TTC549 (cell line): ENCODE data around the gene FPR1.

Experiments used
- FAIRE-seq: peaks from 2 replicates; lab custom pipeline; 2012; peaks lifted over from hg19 to GRCh38; lab: Jason Lieb, UNC

The FPR1 gene

GRCh38 chr19:51703575-51704515 lies 47.8 kb downstream of the FPR1 start:
- FAIRE-seq, result no peak

DNA sequence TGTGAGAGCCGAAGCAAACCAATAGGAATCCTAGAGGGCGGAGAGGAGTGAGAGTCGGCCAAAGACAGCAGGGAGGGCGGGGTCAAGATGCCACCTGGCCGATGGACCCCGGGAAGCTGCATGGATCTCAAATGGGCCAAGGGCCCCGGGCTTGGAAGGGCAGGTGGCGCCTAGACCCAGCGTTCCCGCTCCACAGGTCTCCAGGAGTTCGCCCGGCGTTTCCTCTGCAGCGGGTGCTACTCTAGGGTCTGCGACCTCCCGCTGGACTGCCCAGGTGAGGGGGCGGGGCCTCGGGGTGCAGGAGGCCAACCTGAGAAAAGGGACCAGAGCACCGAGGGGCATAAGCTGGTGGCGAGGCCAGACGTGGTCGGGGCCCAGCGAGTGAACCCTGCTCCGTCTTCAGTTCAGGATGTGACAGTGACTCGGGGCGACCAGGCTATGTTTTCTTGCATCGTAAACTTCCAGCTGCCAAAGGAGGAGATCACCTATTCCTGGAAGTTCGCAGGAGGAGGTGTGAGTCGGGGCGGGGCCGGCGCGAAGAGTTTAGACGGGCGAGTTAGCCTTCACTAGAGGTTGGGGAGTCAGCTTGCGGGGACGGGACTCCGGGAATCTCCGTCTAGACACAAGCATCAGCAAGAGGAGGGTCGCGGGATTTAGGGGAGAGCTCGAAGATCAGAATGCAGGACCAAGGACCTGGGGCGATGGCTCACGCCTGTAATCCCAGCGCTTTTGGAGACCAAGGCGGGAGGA lies 48.7 kb downstream of the FPR1 start:
- no peak for FAIRE-seq

DNA sequence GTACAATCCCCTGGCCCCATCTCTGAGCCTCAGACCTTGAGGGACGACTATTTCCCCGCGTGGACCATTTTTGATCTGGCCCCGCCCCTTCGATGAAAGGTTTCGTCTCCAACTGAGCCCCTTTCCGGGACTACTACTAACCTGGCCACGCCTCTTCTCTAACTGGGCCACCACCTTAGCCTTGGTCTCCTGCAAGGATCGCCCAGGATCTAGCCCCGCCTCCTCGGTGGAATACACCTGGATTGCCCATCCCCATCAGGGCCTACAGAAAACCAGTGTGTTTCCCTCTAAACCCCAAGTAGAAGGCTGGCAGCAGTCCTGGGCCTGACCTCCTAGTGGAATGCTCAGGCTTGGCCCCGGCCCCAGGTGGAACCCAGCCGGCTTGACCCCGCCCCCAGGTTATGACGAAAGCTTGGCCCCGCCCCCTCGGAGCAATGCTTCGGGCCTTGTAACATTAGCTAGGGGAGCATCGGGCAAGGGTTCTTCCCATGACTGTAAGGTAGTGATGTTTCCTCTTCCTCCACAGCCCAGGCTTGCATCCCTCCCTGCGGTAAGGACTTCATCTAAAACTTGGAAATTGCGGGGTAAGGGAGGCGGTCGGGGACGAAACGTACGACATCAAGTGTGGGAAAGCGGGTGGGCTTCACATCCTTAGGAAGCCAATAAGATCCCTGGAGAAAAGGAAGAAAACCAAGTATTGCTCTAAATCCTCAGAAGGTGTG lies 49.4 kb downstream of the FPR1 start:
- no peak for FAIRE-seq

- no peak for FAIRE-seq
Measured at GRCh38 chr19:51701468-51702100, 50.1 kb downstream of the FPR1 start.

DNA sequence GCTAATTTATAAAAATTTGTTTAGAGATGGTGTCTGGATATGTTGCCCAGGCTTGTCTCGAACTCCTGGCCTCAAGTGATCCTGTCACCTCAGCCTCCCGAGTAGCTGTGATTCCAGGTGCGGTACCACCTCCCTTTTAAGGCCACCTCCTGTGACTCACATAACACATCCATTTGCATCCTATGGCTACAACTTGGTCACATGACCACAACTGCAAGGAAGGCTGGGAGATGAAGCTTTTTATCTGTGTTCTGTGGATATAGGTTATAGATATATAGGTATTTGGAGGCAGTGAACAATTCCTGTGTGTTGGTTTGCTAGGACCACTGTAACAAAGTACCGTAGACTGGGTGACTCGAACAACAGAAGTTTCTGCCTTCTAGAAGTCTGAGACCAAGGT lies 52.5 kb downstream of the FPR1 start:
- FAIRE-seq, result no peak

DNA sequence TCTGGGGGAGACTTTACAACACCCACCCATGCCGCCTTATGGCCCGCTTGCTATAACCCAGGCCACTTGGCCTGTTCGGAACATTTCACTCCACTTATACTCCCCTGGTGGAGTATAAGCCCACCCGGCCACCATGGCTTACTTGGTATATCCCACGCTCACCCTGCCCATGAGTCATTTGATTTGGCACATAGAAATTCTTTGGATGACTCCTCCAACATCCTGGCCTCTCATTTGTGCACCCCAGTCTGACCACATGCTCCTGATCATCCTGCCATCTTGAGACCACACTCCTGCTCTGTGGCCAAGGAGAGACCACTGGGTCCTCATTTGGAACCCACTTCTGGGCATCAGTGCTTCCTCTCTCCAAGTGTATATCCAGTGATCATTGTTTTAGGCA lies 53.4 kb downstream of the FPR1 start:
- no peak for FAIRE-seq

- no peak for FAIRE-seq
Measured at GRCh38 chr19:51697169-51697776, 54.4 kb downstream of the FPR1 start.

DNA sequence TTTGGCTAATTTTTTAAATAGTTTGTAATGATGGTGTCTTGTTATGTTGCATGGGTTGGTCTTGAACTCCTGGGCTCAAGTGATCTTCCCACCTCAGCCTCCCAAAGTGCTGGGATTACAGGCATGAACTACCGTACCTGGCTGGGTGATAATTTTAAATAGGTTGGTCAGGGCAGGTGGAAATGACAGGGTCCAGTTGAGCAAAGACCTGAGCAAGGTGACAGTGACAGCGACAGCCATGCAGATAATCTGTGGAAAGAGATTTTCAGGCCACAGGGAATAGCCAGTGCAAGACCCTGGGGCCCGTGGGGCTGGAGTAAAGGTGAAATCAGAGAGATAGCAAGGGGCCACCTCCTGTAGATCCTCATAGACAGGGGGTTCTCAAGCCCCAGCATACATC lies 55.1 kb downstream of the FPR1 start:
- FAIRE-seq, result no peak
